H9 (cell line): ENCODE results near the gene WFDC1. TPM values are rescaled to one million over a fixed set of nuclear protein-coding genes. Genes with fewer than 3 reads are reported as not detected.

Experiments
- DNase-seq: peaks from one replicate; pipeline ENCODE4 v3.0.0-alpha.2; 2017
- H2AFZ ChIP-seq: one replicate; pipeline ENCODE4 v1.6.1; 2013; ENCODE audit warnings: mild to moderate bottlenecking, low read length, control low read depth, moderate library complexity
- H2AK5ac ChIP-seq: 2 replicates; pipeline ENCODE4 v1.6.1; 2013; ENCODE audit warnings: low read length, control low read depth, mixed read lengths; ENCODE audit not compliant: insufficient read length
- H2BK120ac ChIP-seq: one replicate; pipeline ENCODE4 v1.6.1; 2013; ENCODE audit warnings: low read depth, mild to moderate bottlenecking, low read length, control low read depth, inconsistent platforms; ENCODE audit not compliant: poor library complexity, severe bottlenecking
- H2BK12ac ChIP-seq: 2 replicates; pipeline ENCODE4 v1.6.1; 2013; ENCODE audit warnings: low read length, control low read depth, mixed read lengths, low read depth; ENCODE audit not compliant: insufficient read length
- H2BK15ac ChIP-seq: 2 replicates; pipeline ENCODE4 v1.6.1; 2013; ENCODE audit warnings: low read depth, low read length, control low read depth
- H2BK20ac ChIP-seq: one replicate; pipeline ENCODE4 v1.6.1; 2013; ENCODE audit warnings: low read depth, mild to moderate bottlenecking, low read length, control low read depth, inconsistent platforms; ENCODE audit not compliant: poor library complexity, severe bottlenecking
- H2BK5ac ChIP-seq: 2 replicates; pipeline ENCODE4 v1.6.1; 2013; ENCODE audit warnings: low read length, control low read depth, mixed read lengths; ENCODE audit not compliant: insufficient read length
- H3K14ac ChIP-seq: 2 replicates; pipeline ENCODE4 v1.6.1; 2013; ENCODE audit warnings: low read length, control low read depth; ENCODE audit not compliant: insufficient read depth
- H3K18ac ChIP-seq: 2 replicates; pipeline ENCODE4 v1.6.1; 2013; ENCODE audit warnings: low read depth, mild to moderate bottlenecking, mixed read lengths, low read length, control low read depth; ENCODE audit not compliant: insufficient read length
- H3K23ac ChIP-seq: 2 replicates; pipeline ENCODE4 v1.6.1; 2013; ENCODE audit warnings: low read length, control low read depth, mixed read lengths, low read depth; ENCODE audit not compliant: insufficient read length
- H3K23me2 ChIP-seq: 2 replicates; pipeline ENCODE4 v1.6.1; 2013; ENCODE audit warnings: low read depth, mild to moderate bottlenecking, mixed read lengths, low read length, control low read depth; ENCODE audit not compliant: insufficient read length, poor library complexity, severe bottlenecking
- H3K27ac ChIP-seq: 2 replicates; pipeline ENCODE4 v1.5.1; 2013; ENCODE audit warnings: low read length, control low read depth, mixed read lengths, low read depth; ENCODE audit not compliant: insufficient read length
- H3K27me3 ChIP-seq: 2 replicates; pipeline ENCODE4 v1.6.1; 2013; ENCODE audit warnings: low read length, control low read depth, inconsistent platforms; ENCODE audit not compliant: insufficient read depth
- H3K4ac ChIP-seq: 2 replicates; pipeline ENCODE4 v1.6.1; 2013; ENCODE audit warnings: low read depth, mild to moderate bottlenecking, control low read depth, inconsistent platforms, low read length, moderate library complexity
- H3K4me1 ChIP-seq: 2 replicates; pipeline ENCODE4 v1.6.1; 2013; ENCODE audit warnings: low read length, control low read depth, inconsistent platforms; ENCODE audit not compliant: insufficient read depth
- H3K4me2 ChIP-seq: 2 replicates; pipeline ENCODE4 v1.6.1; 2013; ENCODE audit warnings: low read length, control low read depth, mixed read lengths; ENCODE audit not compliant: insufficient read length, insufficient read depth
- H3K56ac ChIP-seq: 2 replicates; pipeline ENCODE4 v1.6.1; 2013; ENCODE audit warnings: low read depth, mild to moderate bottlenecking, mixed read lengths, low read length, control low read depth; ENCODE audit not compliant: insufficient read length
- H3K79me1 ChIP-seq: 2 replicates; pipeline ENCODE4 v1.6.1; 2013; ENCODE audit warnings: low read depth, mild to moderate bottlenecking, moderate library complexity, low read length, control low read depth, inconsistent platforms; ENCODE audit not compliant: insufficient read depth, poor library complexity, severe bottlenecking
- H3K79me2 ChIP-seq: 2 replicates; pipeline ENCODE4 v1.6.1; 2013; ENCODE audit warnings: low read length, control low read depth, inconsistent platforms; ENCODE audit not compliant: insufficient read depth
- H3K9ac ChIP-seq: 2 replicates; pipeline ENCODE4 v1.6.1; 2013; ENCODE audit warnings: low read length, control low read depth, mixed read lengths; ENCODE audit not compliant: insufficient read length; ENCODE audit errors: extremely low read depth
- H3K9me3 ChIP-seq: one replicate; pipeline ENCODE4 v1.6.1; 2013; ENCODE audit warnings: low read depth, low read length, inconsistent platforms; ENCODE audit not compliant: control insufficient read depth
- H3T11ph ChIP-seq: one replicate; pipeline ENCODE4 v1.6.1; 2013; ENCODE audit warnings: mild to moderate bottlenecking, low read length, control low read depth, inconsistent platforms
- H4K20me1 ChIP-seq: one replicate; pipeline ENCODE4 v1.6.1; 2013; ENCODE audit not compliant: control insufficient read depth, insufficient read length, insufficient read depth
- H4K5ac ChIP-seq: 2 replicates; pipeline ENCODE4 v1.6.1; 2013; ENCODE audit warnings: low read depth, mild to moderate bottlenecking, mixed read lengths, low read length, control low read depth; ENCODE audit not compliant: insufficient read length
- H4K8ac ChIP-seq: replicated peaks from 2 replicates; pipeline ENCODE4 v1.6.1; 2013; ENCODE audit warnings: low read length, control low read depth, mixed read lengths, low read depth; ENCODE audit not compliant: insufficient read length
- H4K91ac ChIP-seq: 2 replicates; pipeline ENCODE4 v1.6.1; 2013; ENCODE audit warnings: low read depth, mild to moderate bottlenecking, moderate library complexity, mixed read lengths, low read length, control low read depth; ENCODE audit not compliant: insufficient read length
- H3K27ac Mint-ChIP-seq, 3 experiments: 2 replicates in 2 of 3; 3 replicates in 1 of 3; pipeline ENCODE4 v1.8.0; 2020 to 2021; ENCODE audit warnings: mixed read lengths in 3 of 3, mild to moderate bottlenecking in 1 of 3, moderate library complexity in 1 of 3
- H3K27me3 Mint-ChIP-seq: 2 replicates; pipeline ENCODE4 v1.8.0; 2021; ENCODE audit warnings: low read depth, mild to moderate bottlenecking, moderate library complexity, mixed read lengths
- H3K36me3 Mint-ChIP-seq, 3 experiments: 2 replicates in 2 of 3; 3 replicates in 1 of 3; pipeline ENCODE4 v1.8.0; 2020 to 2021; ENCODE audit warnings: low read depth in 3 of 3, mixed read lengths in 3 of 3; ENCODE audit not compliant: insufficient read depth in 1 of 3
- H3K4me1 Mint-ChIP-seq, 2 experiments: 2 replicates each; pipeline ENCODE4 v1.8.0; 2020; ENCODE audit warnings: mixed read lengths in 2 of 2
- H3K4me3 Mint-ChIP-seq, 2 experiments: 2 replicates in 1 of 2; 3 replicates in 1 of 2; pipeline ENCODE4 v1.8.0; 2020 to 2021; ENCODE audit warnings: mild to moderate bottlenecking in 2 of 2, mixed read lengths in 2 of 2, moderate library complexity in 1 of 2
- H3K9me3 Mint-ChIP-seq, 2 experiments: 2 replicates in 1 of 2; 3 replicates in 1 of 2; pipeline ENCODE4 v1.8.0; 2020; ENCODE audit warnings: mild to moderate bottlenecking in 2 of 2, mixed read lengths in 2 of 2, moderate library complexity in 1 of 2
- WGBS: extraction: QIAGEN DNeasy Blood & Tissue Kit; methylation state at CpG from one replicate; pipeline ENCODE4 v1.1.7; 2013; ENCODE audit warnings: missing lambda C conversion rate, low lambda C conversion rate, mixed read lengths; ENCODE audit not compliant: insufficient read length; ENCODE audit errors: extremely low coverage; 5-methylcytosine and 5-hydroxymethylcytosine counted together
- total RNA-seq: library from RNA; stranded (reverse); gene quantifications from 2 replicates; pipeline ENCODE4 v1.2.1, GENCODE V29; 2021
- TF ChIP-seq, protein P1 (sequence below): fragments of 200-600 bp; sonication (generic); conservative IDR thresholded peaks from 3 replicates; pipeline ENCODE4 v1.8.0; 2021; ENCODE audit warnings: antibody characterized with exemption, mild to moderate bottlenecking

The WFDC1 gene
- total RNA-seq, 1 experiment from 2014 or later, result 0.24 TPM

GRCh38 chr16:84323606-84324005 is 28.9 kb downstream of the WFDC1 start:
- TF ChIP-seq, protein P1, sequence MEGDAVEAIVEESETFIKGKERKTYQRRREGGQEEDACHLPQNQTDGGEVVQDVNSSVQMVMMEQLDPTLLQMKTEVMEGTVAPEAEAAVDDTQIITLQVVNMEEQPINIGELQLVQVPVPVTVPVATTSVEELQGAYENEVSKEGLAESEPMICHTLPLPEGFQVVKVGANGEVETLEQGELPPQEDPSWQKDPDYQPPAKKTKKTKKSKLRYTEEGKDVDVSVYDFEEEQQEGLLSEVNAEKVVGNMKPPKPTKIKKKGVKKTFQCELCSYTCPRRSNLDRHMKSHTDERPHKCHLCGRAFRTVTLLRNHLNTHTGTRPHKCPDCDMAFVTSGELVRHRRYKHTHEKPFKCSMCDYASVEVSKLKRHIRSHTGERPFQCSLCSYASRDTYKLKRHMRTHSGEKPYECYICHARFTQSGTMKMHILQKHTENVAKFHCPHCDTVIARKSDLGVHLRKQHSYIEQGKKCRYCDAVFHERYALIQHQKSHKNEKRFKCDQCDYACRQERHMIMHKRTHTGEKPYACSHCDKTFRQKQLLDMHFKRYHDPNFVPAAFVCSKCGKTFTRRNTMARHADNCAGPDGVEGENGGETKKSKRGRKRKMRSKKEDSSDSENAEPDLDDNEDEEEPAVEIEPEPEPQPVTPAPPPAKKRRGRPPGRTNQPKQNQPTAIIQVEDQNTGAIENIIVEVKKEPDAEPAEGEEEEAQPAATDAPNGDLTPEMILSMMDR, result no peak
- Histone ChIP-seq H2BK12ac (no peak overlapping the region), H3K4ac (no peak overlapping the region), H3K27me3 (no peaks in the 10 kb centered on the region), H2BK5ac (no peak overlapping the region), H2BK20ac (no peak overlapping the region), H3K56ac (no peak overlapping the region), H3K18ac (no peak overlapping the region), H2BK120ac (no peak overlapping the region), H2AFZ (no peak overlapping the region), H2BK15ac (no peak overlapping the region), H3K79me1 (no peaks in the 10 kb centered on the region), H3K79me2 (no peaks in the 10 kb centered on the region), H3K14ac (no peak overlapping the region), H4K5ac (no peak overlapping the region), H3K9me3 (no peaks in the 10 kb centered on the region), H4K20me1 (no peaks in the 10 kb centered on the region), H2AK5ac (no peak overlapping the region), H4K8ac (no peak overlapping the region), H3K23me2 (no peaks in the 10 kb centered on the region), H3T11ph (no peak overlapping the region), H3K23ac (no peak overlapping the region), H3K27ac (no peak overlapping the region), H3K9ac (no peak overlapping the region), H3K4me2 (no peak overlapping the region), H3K4me1 (no peaks in the 10 kb centered on the region), H4K91ac (no peak overlapping the region)
- WGBS, result no CpG with 5 or more reads among the region's 7 CpGs
- H3K4me3 Mint-ChIP-seq, result no peak overlapping the region
- no peak overlapping the region for H3K27ac Mint-ChIP-seq
- H3K27me3 Mint-ChIP-seq, result peaks cover 7% of the 10 kb centered on the region
- no peak for DNase-seq
- no peaks in the 10 kb centered on the region for H3K36me3 Mint-ChIP-seq
- no peaks in the 10 kb centered on the region for H3K9me3 Mint-ChIP-seq
- no peaks in the 10 kb centered on the region for H3K4me1 Mint-ChIP-seq
